Hair follicle dermal papilla cell (primary cell): ENCODE data around the gene RNU4-1. TPM values are rescaled to one million over a fixed set of nuclear protein-coding genes. Genes with fewer than 3 reads are reported as not detected.

Experiments
- small RNA-seq: library from RNA; depleted of rRNA; stranded (forward); fragments of <200 nt; gene quantifications from one replicate; pipeline ENCODE3, GENCODE V24; 2012
- total RNA-seq: library from RNA; depleted of rRNA; stranded (reverse); fragments of >200 nt; gene quantifications from 2 replicates; pipeline ENCODE4 v1.2.3, GENCODE V29; 2012

The RNU4-1 gene
- total RNA-seq, result under 0.01 TPM in 2 replicates

GRCh38 chr12:120292661-120293531 lies at the start of gene RNU4-1:
TSS of gene RNU4-1 (minus strand) at chr12:120293237.

GRCh38 chr12:120327593-120327992 lies 34.6 kb upstream of the RNU4-1 start, which contains the start of gene PLA2G1B:
TSS of gene PLA2G1B (minus strand) at chr12:120327779. CDS start at chr12:120327753, 26 bp downstream.

GRCh38 chr12:120301962-120302815 lies 9.2 kb upstream of the RNU4-1 start, which contains the start of gene SIRT4:
TSS of gene SIRT4 (plus strand) at chr12:120302321. CDS start at chr12:120303562, 1,241 bp downstream.

GRCh38 chr12:120265473-120266179 lies 27.4 kb downstream of the RNU4-1 start, which contains the start of gene PXN:
TSS of gene PXN (minus strand) at chr12:120265730. CDS start at chr12:120265629, 101 bp downstream.

Small RNA genes within 50 kb of the gene (small RNA-seq; reads per million reads assigned to genes)
- gene RNU4-1 (398 reads per million, percentile 99 among the genes with 10 or more reads in this experiment), gene RNU4-2 (880 reads per million, percentile 99 among the genes with 10 or more reads in this experiment), gene RNU6-1088P (not detected)

Other genes starting within 250 kb of the RNU4-1 start
- 39.0 and 40.4 TPM in 2 replicates for gene RAB35, start 176.5 kb downstream of the RNU4-1 start, total RNA-seq
- 114 and 145 TPM in 2 replicates for gene GCN1, start 98.5 kb downstream of the RNU4-1 start, total RNA-seq
- 2,083 and 2,220 TPM in 2 replicates for gene RPLP0, start 92.1 kb downstream of the RNU4-1 start, total RNA-seq
- 55.5 and 70.7 TPM in 2 replicates for gene PXN, start 27.5 kb downstream of the RNU4-1 start, total RNA-seq
- gene RNU4-2, start 1.3 kb downstream of the RNU4-1 start, total RNA-seq, result under 0.01 TPM in 2 replicates
- 0.65 and 0.85 TPM in 2 replicates for gene SIRT4, start 9.1 kb upstream of the RNU4-1 start, total RNA-seq
- not detected in 2 replicates for gene PLA2G1B, start 34.5 kb upstream of the RNU4-1 start, total RNA-seq
- gene MSI1, start 75.9 kb upstream of the RNU4-1 start, total RNA-seq, result not detected in 2 replicates
- 144 and 258 TPM in 2 replicates for gene COX6A1, start 144.9 kb upstream of the RNU4-1 start, total RNA-seq
- gene TRIAP1, start 153.1 kb upstream of the RNU4-1 start, total RNA-seq, result 13.5 and 20.2 TPM in 2 replicates
- gene GATC, start 153.2 kb upstream of the RNU4-1 start, total RNA-seq, result 15.3 and 20.0 TPM in 2 replicates
- gene SRSF9, start 176.5 kb upstream of the RNU4-1 start, total RNA-seq, result 82.2 and 87.6 TPM in 2 replicates
- gene DYNLL1, start 202.9 kb upstream of the RNU4-1 start, total RNA-seq, result 146 and 173 TPM in 2 replicates
- gene COQ5, start 235.9 kb upstream of the RNU4-1 start, total RNA-seq, result 23.7 and 24.3 TPM in 2 replicates
- 98.4 and 117 TPM in 2 replicates for gene RNF10, start 241.1 kb upstream of the RNU4-1 start, total RNA-seq